ENCODE measurements around the gene ACTR6.
"Not testable (repeated sequence)": the region's sequence is repeated elsewhere in the genome, so short reads cannot be mapped to it uniquely, and the experiment has no call there.

Gene ACTR6

GRCh38 chr12:100222173-100222572 is 21.6 kb downstream of the ACTR6 start:
- not testable (repeated sequence) for DNase-seq

- no peak for DNase-seq
Observed at GRCh38 chr12:100225491-100225890, 24.9 kb downstream of the ACTR6 start.

GRCh38 chr12:100229036-100229635 is 28.5 kb downstream of the ACTR6 start:
- peak; percentile 8 for DNase-seq

- no peak for DNase-seq
Observed at GRCh38 chr12:100229876-100230275, 29.3 kb downstream of the ACTR6 start.

GRCh38 chr12:100231873-100232272 is 31.3 kb downstream of the ACTR6 start:
- not testable (repeated sequence) for DNase-seq

- DNase-seq, result peak; percentile 31
Observed at GRCh38 chr12:100234166-100234565, 33.6 kb downstream of the ACTR6 start.

- DNase-seq, result peak; percentile 64
Observed at GRCh38 chr12:100234591-100235304, 34.1 kb downstream of the ACTR6 start.

GRCh38 chr12:100238801-100239200 is 38.2 kb downstream of the ACTR6 start:
- DNase-seq, result no peak

GRCh38 chr12:100239589-100239988 is 39.0 kb downstream of the ACTR6 start:
- DNase-seq, result no peak

GRCh38 chr12:100243137-100243536 is 42.5 kb downstream of the ACTR6 start:
- no peak for DNase-seq

- DNase-seq, result no peak
Observed at GRCh38 chr12:100247765-100248164, 47.1 kb downstream of the ACTR6 start.

- peak; percentile 40 for DNase-seq
Observed at GRCh38 chr12:100248886-100249285, 48.3 kb downstream of the ACTR6 start.

GRCh38 chr12:100249941-100250340 is 49.3 kb downstream of the ACTR6 start:
- DNase-seq, result no peak

GRCh38 chr12:100251917-100252316 is 51.3 kb downstream of the ACTR6 start:
- no peak for DNase-seq

- DNase-seq, result no peak
Observed at GRCh38 chr12:100253437-100253836, 52.8 kb downstream of the ACTR6 start.

GRCh38 chr12:100254876-100255275 is 54.3 kb downstream of the ACTR6 start:
- DNase-seq, result no peak

GRCh38 chr12:100258127-100258526 is 57.5 kb downstream of the ACTR6 start:
- DNase-seq, result no peak

GRCh38 chr12:100263131-100263530 is 62.5 kb downstream of the ACTR6 start:
- no peak for DNase-seq

GRCh38 chr12:100265107-100265506 is 64.5 kb downstream of the ACTR6 start:
- DNase-seq, result not testable (repeated sequence)

GRCh38 chr12:100265732-100266584 is 65.3 kb downstream of the ACTR6 start:
- peak; percentile 51 for DNase-seq

- no peak for DNase-seq
Observed at GRCh38 chr12:100266585-100266834, 65.9 kb downstream of the ACTR6 start.

GRCh38 chr12:100266835-100267602 is 66.4 kb downstream of the ACTR6 start, which contains the start of the genes DEPDC4 and SCYL2:
Gene DEPDC4 (minus strand): TSS chr12:100267079. CDS start chr12:100267076, 3 bp downstream.
Gene SCYL2 (plus strand): TSS chr12:100267177. CDS start chr12:100282971, 15,794 bp downstream.
- peak; percentile 98 for DNase-seq

All from fibroblast of skin of right quadriceps (primary cell).